ENCODE measurements around the gene PRR32. TPM values are rescaled to one million over a fixed set of nuclear protein-coding genes. Genes with fewer than 3 reads are reported as not detected.

PRR32 gene
- total and polyA plus RNA-seq, 9 of the 15 experiments (the other 6 are each of a cell fraction or from before 2014, with no cell fraction given), result not detected

- intact Hi-C loops (cut with micrococcal nuclease) (no loop called here), in situ Hi-C loops (cut with MboI) (no loop called here)
- no peaks in the 10 kb centered on the region for H3K27me3 ChIP-seq (ENCODE audit: control insufficient read depth in 2 of 2, insufficient read depth in 2 of 2, low read length in 2 of 2)
- no peak for FAIRE-seq
- no TSS peak for BruUV-seq (replicated peaks)
- H3K36me3 ChIP-seq (ENCODE audit: control insufficient read depth, insufficient read depth, low read length), result no peaks in the 10 kb centered on the region
- H3K79me2 ChIP-seq (ENCODE audit: control insufficient read depth, insufficient read depth, low read length), result no peaks in the 10 kb centered on the region
- no peak for ATAC-seq
- DNase-seq (ENCODE audit: extremely low read depth in 1 of 4, low spot score in 3 of 4), result no peak
- H3K9me1 ChIP-seq (ENCODE audit: control insufficient read depth, insufficient read depth, low read length), result no peaks in the 10 kb centered on the region
- 0% methylated on average over 1 of the region's 1 CpG for WGBS (ENCODE audit: insufficient coverage, low coverage, missing lambda C conversion rate)
- H3K9me3 ChIP-seq (replicated peaks; ENCODE audit: control insufficient read depth, insufficient read depth, low read depth, low read length), result no peaks in the 10 kb centered on the region
- no peak overlapping the region for H3K9ac ChIP-seq (ENCODE audit: insufficient read depth in 1 of 2, low read depth in 2 of 2, low read length in 2 of 2)
- no peaks in the 10 kb centered on the region for H4K20me1 ChIP-seq (replicated peaks; ENCODE audit: control insufficient read depth, insufficient read depth, low read length)
- ChIA-PET CTCF (ENCODE audit: low intra/inter-chr PET ratio) (no interaction called here), POLR2A (no interaction called here)
- no peak for TF ChIP-seq ZZZ3 (IDR thresholded peaks at IDR 0.05)
- TF ChIP-seq, protein P1, sequence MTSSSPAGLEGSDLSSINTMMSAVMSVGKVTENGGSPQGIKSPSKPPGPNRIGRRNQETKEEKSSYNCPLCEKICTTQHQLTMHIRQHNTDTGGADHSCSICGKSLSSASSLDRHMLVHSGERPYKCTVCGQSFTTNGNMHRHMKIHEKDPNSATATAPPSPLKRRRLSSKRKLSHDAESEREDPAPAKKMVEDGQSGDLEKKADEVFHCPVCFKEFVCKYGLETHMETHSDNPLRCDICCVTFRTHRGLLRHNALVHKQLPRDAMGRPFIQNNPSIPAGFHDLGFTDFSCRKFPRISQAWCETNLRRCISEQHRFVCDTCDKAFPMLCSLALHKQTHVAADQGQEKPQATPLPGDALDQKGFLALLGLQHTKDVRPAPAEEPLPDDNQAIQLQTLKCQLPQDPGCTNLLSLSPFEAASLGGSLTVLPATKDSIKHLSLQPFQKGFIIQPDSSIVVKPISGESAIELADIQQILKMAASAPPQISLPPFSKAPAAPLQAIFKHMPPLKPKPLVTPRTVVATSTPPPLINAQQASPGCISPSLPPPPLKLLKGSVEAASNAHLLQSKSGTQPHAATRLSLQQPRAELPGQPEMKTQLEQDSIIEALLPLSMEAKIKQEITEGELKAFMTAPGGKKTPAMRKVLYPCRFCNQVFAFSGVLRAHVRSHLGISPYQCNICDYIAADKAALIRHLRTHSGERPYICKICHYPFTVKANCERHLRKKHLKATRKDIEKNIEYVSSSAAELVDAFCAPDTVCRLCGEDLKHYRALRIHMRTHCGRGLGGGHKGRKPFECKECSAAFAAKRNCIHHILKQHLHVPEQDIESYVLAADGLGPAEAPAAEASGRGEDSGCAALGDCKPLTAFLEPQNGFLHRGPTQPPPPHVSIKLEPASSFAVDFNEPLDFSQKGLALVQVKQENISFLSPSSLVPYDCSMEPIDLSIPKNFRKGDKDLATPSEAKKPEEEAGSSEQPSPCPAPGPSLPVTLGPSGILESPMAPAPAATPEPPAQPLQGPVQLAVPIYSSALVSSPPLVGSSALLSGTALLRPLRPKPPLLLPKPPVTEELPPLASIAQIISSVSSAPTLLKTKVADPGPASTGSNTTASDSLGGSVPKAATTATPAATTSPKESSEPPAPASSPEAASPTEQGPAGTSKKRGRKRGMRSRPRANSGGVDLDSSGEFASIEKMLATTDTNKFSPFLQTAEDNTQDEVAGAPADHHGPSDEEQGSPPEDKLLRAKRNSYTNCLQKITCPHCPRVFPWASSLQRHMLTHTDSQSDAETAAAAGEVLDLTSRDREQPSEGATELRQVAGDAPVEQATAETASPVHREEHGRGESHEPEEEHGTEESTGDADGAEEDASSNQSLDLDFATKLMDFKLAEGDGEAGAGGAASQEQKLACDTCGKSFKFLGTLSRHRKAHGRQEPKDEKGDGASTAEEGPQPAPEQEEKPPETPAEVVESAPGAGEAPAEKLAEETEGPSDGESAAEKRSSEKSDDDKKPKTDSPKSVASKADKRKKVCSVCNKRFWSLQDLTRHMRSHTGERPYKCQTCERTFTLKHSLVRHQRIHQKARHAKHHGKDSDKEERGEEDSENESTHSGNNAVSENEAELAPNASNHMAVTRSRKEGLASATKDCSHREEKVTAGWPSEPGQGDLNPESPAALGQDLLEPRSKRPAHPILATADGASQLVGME (CRISPR knock-in tag; IDR thresholded peaks at IDR 0.05), result no peak
- TF ChIP-seq ZNF696 (CRISPR knock-in tag; conservative IDR thresholded peaks at IDR 0.05), result no peak
- no peak overlapping the region for H2AFZ ChIP-seq (ENCODE audit: low read depth, low read length)
- no peak overlapping the region for H3K27ac ChIP-seq (ENCODE audit: extremely low read depth, low read depth, low read length)
- no peak overlapping the region for H3K4me3 ChIP-seq
- H3K4me2 ChIP-seq (ENCODE audit: insufficient read depth, low read length), result no peak overlapping the region
- H3K4me1 ChIP-seq (replicated peaks in 1 of 2; ENCODE audit: control insufficient read depth in 2 of 2, insufficient read depth in 2 of 2, low read length in 2 of 2), result no peaks in the 10 kb centered on the region
Observed at GRCh38 chrX:126815806-126816205, 3.7 kb upstream of the PRR32 start.
